ENCODE results near the gene FGFBP3. TPM values are rescaled to one million over a fixed set of nuclear protein-coding genes. Genes with fewer than 3 reads are reported as not detected.

FGFBP3 gene
- total and polyA plus RNA-seq, 2 of the 13 experiments (the other 11 are each of a cell fraction or from before 2014, with no cell fraction given) = 0.50 to 2.0 TPM

DNA sequence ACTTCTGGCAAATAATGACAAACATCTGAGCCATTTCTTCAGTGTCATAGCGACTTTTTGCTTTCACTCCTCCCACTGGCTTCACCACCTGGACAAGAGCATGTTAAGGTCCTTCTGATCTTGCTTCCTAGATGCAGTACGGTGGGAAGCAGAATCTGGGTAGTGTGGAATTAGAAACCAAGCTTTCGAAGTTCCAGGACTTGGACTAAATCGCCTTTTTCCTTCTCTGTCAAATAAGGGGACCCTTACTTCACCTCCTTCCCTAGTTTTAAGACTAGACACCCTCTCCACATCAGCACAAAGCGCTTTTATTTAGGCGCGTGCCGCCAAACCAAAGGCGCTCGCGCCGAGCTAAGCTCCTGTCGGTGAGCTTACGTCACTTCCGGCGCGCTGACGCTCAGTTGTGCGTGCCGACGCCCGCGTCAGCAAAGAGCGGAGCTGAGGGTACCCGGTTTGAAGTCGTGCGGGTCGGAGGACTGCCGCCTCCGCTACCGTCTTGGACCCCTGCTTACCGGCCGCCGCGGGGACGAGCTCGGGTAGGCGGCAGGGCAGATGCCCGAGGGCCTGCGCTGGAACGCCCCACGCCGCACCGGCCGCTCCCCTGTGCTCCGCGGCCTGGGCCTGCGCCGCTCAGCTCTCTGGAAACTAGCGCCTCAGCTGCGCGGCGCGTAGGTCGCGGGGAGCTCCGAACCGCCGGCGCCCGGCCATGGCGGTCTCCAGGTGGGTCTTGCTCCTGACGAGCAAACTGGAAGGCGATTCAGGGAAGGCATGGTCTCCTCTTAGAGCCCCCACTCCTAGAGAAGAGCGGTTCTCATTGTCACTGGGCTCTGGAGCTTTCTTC is 14.3 kb upstream of the FGFBP3 start, which contains the start of gene BTAF1 (continued):
- TF ChIP-seq ZFX (CRISPR knock-in tag; IDR thresholded peaks at IDR 0.05; ENCODE audit: low read depth) (peak; percentile 99), JDP2 (CRISPR knock-in tag; IDR thresholded peaks at IDR 0.05; ENCODE audit: borderline replicate concordance) (no peak), ATRX (CRISPR knock-in tag; IDR thresholded peaks at IDR 0.05; ENCODE audit: borderline replicate concordance) (no peak), HDAC6 (IDR thresholded peaks at IDR 0.05; ENCODE audit: low read depth, low read length) (no peak), ZNF468 (CRISPR knock-in tag; IDR thresholded peaks at IDR 0.05) (no peak), CCDC6 (CRISPR knock-in tag; IDR thresholded peaks at IDR 0.05) (peak; percentile 52; the same call in 1 of the 2 replicates), ZNF646 (CRISPR knock-in tag; IDR thresholded peaks at IDR 0.05) (0 out of 2 replicates have a peak, but pooled peaks have one; percentile 30), HCFC1 (IDR thresholded peaks at IDR 0.05; ENCODE audit: low read depth, low read length) (peak; percentile 38), ZNF678 (CRISPR knock-in tag; IDR thresholded peaks at IDR 0.05) (peak; percentile 25), AKAP8 (CRISPR knock-in tag; IDR thresholded peaks at IDR 0.05) (no peak), ZNF556 (CRISPR knock-in tag; IDR thresholded peaks at IDR 0.05; ENCODE audit: borderline replicate concordance) (peak; percentile 96), ZC3H13 (CRISPR knock-in tag; IDR thresholded peaks at IDR 0.05) (peak; percentile 61; the same call in 1 of the 2 replicates), PBX2 (CRISPR knock-in tag; IDR thresholded peaks at IDR 0.05) (no peak), HMGXB4 (CRISPR knock-in tag; IDR thresholded peaks at IDR 0.05; ENCODE audit: borderline replicate concordance in 1 of 2, low read depth in 1 of 2) (peak; percentile 82 to 98; a peak in 3 of 4 replicates), ZIK1 (CRISPR knock-in tag; IDR thresholded peaks at IDR 0.05; ENCODE audit: borderline replicate concordance, low read depth) (no peak; the same call in 1 of the 2 replicates), ZNF672 (CRISPR knock-in tag; IDR thresholded peaks at IDR 0.05) (no peak; the same call in 1 of the 2 replicates), HDAC1 (CRISPR knock-in tag; IDR thresholded peaks at IDR 0.05) (peak; percentile 90)
- TF ChIP-seq, protein P1, sequence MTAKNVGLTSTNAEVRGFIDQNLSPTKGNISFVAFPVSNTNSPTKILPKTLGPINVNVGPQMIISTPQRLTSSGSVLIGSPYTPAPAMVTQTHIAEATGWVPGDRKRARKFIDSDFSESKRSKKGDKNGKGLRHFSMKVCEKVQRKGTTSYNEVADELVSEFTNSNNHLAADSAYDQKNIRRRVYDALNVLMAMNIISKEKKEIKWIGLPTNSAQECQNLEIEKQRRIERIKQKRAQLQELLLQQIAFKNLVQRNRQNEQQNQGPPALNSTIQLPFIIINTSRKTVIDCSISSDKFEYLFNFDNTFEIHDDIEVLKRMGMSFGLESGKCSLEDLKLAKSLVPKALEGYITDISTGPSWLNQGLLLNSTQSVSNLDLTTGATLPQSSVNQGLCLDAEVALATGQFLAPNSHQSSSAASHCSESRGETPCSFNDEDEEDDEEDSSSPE (CRISPR knock-in tag; IDR thresholded peaks at IDR 0.05) = peak; percentile 92

All from HepG2 (cell line).